ENCODE results near the gene RBKS. TPM values are rescaled to one million over a fixed set of nuclear protein-coding genes. Genes with fewer than 3 reads are reported as not detected.
"Not testable (repeated sequence)": the region's sequence is repeated elsewhere in the genome, so short reads cannot be mapped to it uniquely, and the experiment has no call there.

Gene RBKS
- total RNA-seq, 1 experiment from 2014 or later = 4.5 TPM

DNA sequence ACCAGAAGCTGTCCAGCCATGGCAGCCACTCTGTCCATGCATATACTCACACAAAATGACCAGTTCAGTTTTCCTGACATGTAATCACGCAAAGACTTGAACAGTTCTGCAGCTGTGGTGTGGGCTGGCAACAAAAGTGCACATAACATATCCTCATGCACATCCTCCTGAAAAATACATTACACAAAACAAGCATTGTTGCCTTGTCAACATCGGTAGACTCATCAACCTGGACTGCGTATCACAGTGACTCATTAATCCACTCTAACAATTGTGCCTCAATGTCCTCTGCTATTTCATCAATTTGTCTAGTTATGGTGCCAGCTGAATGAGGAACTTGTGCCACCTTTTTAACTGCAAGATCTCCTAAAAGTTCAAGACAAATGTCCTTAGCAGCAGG is 19.5 kb downstream of the RBKS start:
- Histone ChIP-seq H3K79me2 (ENCODE audit: low read depth) (no peaks in the 10 kb centered on the region), H3K4me2 (no peak overlapping the region), H3F3A (ENCODE audit: insufficient read depth, low read depth) (no peaks in the 10 kb centered on the region), H3K9me3 (ENCODE audit: insufficient read depth, low read depth) (peaks cover 2% of the 10 kb centered on the region), H3K27me3 (ENCODE audit: insufficient read depth, low read depth) (no peaks in the 10 kb centered on the region), H4K20me1 (ENCODE audit: insufficient read depth) (no peaks in the 10 kb centered on the region), H3K4me3 (no peak overlapping the region), H2AFZ (no peak overlapping the region), H3K9me2 (ENCODE audit: insufficient read depth) (no peaks in the 10 kb centered on the region), H3K36me3 (ENCODE audit: low read depth) (no peaks in the 10 kb centered on the region), H3K4me1 (replicated peaks; ENCODE audit: insufficient read depth) (no peaks in the 10 kb centered on the region), H3K27ac (no peak overlapping the region)
- POLR2A ChIA-PET (ENCODE audit: unreplicated experiment) = no interaction called here
- CTCF ChIA-PET = no interaction called here
- DNase-seq = no peak
- intact Hi-C loops (cut with micrococcal nuclease; ENCODE audit: unreplicated experiment) = no loop called here
- no TSS peak for BruUV-seq (replicated peaks)
- no peak for TF ChIP-seq EZH2 (IDR thresholded peaks at IDR 0.05; ENCODE audit: low read depth)
- TF ChIP-seq, protein P1, sequence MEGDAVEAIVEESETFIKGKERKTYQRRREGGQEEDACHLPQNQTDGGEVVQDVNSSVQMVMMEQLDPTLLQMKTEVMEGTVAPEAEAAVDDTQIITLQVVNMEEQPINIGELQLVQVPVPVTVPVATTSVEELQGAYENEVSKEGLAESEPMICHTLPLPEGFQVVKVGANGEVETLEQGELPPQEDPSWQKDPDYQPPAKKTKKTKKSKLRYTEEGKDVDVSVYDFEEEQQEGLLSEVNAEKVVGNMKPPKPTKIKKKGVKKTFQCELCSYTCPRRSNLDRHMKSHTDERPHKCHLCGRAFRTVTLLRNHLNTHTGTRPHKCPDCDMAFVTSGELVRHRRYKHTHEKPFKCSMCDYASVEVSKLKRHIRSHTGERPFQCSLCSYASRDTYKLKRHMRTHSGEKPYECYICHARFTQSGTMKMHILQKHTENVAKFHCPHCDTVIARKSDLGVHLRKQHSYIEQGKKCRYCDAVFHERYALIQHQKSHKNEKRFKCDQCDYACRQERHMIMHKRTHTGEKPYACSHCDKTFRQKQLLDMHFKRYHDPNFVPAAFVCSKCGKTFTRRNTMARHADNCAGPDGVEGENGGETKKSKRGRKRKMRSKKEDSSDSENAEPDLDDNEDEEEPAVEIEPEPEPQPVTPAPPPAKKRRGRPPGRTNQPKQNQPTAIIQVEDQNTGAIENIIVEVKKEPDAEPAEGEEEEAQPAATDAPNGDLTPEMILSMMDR (conservative IDR thresholded peaks at IDR 0.05) = no peak

DNA sequence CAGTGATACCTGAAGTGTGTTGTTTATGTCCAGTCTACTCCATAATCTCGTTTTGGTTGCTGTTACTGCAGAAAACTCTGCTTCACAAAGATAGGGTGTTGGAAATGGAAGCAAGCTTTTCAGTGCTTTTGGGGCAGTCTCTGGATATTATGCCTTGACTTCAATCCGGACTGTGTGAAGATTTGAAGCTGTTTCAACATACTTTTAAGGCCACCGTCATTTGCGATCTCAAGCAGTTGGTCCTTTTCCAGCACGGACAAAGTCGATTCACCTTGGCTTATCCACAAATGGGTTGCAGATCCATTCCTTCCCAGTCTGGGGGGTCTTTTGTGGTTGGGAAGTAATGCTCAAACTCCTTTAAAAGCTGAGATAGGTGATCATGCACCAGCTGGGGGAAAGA is 20.4 kb downstream of the RBKS start:
- Histone ChIP-seq H3K36me3 (ENCODE audit: low read depth) (no peaks in the 10 kb centered on the region), H3K9me2 (ENCODE audit: insufficient read depth) (no peaks in the 10 kb centered on the region), H3K4me1 (replicated peaks; ENCODE audit: insufficient read depth) (peaks cover 2% of the 10 kb centered on the region), H3K79me2 (ENCODE audit: low read depth) (no peaks in the 10 kb centered on the region), H4K20me1 (ENCODE audit: insufficient read depth) (no peaks in the 10 kb centered on the region), H3K9me3 (ENCODE audit: insufficient read depth, low read depth) (no peaks in the 10 kb centered on the region; the same call in 1 of the 2 replicates), H3K4me3 (no peak overlapping the region), H2AFZ (no peak overlapping the region), H3F3A (ENCODE audit: insufficient read depth, low read depth) (no peaks in the 10 kb centered on the region), H3K27me3 (ENCODE audit: insufficient read depth, low read depth) (no peaks in the 10 kb centered on the region), H3K4me2 (no peak overlapping the region), H3K27ac (no peak overlapping the region)
- ChIA-PET CTCF (no interaction called here), POLR2A (ENCODE audit: unreplicated experiment) (no interaction called here)
- DNase-seq = no peak
- intact Hi-C loops (cut with micrococcal nuclease; ENCODE audit: unreplicated experiment) = no loop called here
- TF ChIP-seq, protein P1 (conservative IDR thresholded peaks at IDR 0.05) = no peak
- TF ChIP-seq EZH2 (IDR thresholded peaks at IDR 0.05; ENCODE audit: low read depth) = no peak
- BruUV-seq (replicated peaks) = no TSS peak

DNA sequence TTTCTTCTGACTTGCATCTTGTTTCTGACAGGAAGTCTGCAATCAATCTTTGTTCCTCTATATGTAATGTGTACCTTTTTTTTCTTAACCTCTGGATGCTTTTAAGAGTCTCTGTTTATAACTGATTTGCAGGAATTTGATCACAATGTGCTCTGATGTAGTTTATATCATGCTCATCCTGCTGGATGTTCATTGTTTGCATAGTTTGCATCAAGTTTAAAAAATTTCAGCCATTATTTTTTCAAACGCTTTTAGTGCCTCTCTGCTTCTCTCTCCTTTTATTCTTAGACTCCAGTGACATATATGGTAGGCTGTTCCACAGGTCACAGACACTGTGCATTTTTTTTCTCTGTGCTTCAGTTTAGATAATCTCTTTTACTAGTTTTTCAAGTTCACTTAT is 23.9 kb downstream of the RBKS start:
- Histone ChIP-seq H2AFZ (no peak overlapping the region), H4K20me1 (ENCODE audit: insufficient read depth) (no peaks in the 10 kb centered on the region), H3K9me3 (ENCODE audit: insufficient read depth, low read depth) (no peaks in the 10 kb centered on the region), H3F3A (ENCODE audit: insufficient read depth, low read depth) (no peaks in the 10 kb centered on the region; the same call in 1 of the 2 replicates), H3K36me3 (ENCODE audit: low read depth) (no peaks in the 10 kb centered on the region), H3K4me1 (replicated peaks; ENCODE audit: insufficient read depth) (peaks cover 10% of the 10 kb centered on the region), H3K4me3 (no peak overlapping the region), H3K27me3 (ENCODE audit: insufficient read depth, low read depth) (no peaks in the 10 kb centered on the region), H3K27ac (no peak overlapping the region), H3K9me2 (ENCODE audit: insufficient read depth) (no peaks in the 10 kb centered on the region), H3K79me2 (ENCODE audit: low read depth) (no peaks in the 10 kb centered on the region), H3K4me2 (no peak overlapping the region)
- no TSS peak for BruUV-seq (replicated peaks)
- intact Hi-C loops (cut with micrococcal nuclease; ENCODE audit: unreplicated experiment) = no loop called here
- TF ChIP-seq EZH2 (IDR thresholded peaks at IDR 0.05; ENCODE audit: low read depth) = no peak
- TF ChIP-seq, protein P1 (conservative IDR thresholded peaks at IDR 0.05) = no peak
- ChIA-PET CTCF (no interaction called here), POLR2A (ENCODE audit: unreplicated experiment) (no interaction called here)
- no peak for DNase-seq

DNA sequence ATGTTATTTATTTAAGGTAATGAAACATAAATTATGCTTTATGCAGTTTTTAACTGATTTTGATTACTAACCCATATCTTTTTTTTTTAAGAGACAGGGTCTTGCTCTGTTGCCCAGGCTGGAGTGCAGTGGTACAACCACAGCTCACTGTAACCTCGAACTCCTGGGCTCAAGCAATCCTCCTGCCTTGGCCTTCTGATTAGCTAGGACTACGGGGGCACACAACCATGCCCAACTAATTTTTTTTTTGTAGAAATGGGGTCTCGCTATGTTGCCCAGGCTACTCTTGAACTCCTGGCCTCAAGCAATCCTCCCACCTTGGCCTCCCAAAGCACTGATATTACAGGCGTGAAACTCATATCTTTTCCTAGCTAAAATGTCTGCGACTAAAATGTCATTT is 26.2 kb downstream of the RBKS start:
- H3F3A ChIP-seq (ENCODE audit: insufficient read depth, low read depth); H3K27me3 ChIP-seq (ENCODE audit: insufficient read depth, low read depth); H3K79me2 ChIP-seq (ENCODE audit: low read depth); H3K4me2 ChIP-seq; H3K27ac ChIP-seq; H3K36me3 ChIP-seq (ENCODE audit: low read depth); DNase-seq; H4K20me1 ChIP-seq (ENCODE audit: insufficient read depth); CTCF ChIA-PET; H3K4me3 ChIP-seq; H3K9me2 ChIP-seq (ENCODE audit: insufficient read depth); POLR2A ChIA-PET (ENCODE audit: unreplicated experiment); H2AFZ ChIP-seq; H3K9me3 ChIP-seq (ENCODE audit: insufficient read depth, low read depth); BruUV-seq (replicated peaks); intact Hi-C loops (cut with micrococcal nuclease; ENCODE audit: unreplicated experiment): not testable (repeated sequence)
- H3K4me1 ChIP-seq (replicated peaks; ENCODE audit: insufficient read depth) = peaks cover 24% of the 10 kb centered on the region

Data from PC-9 (cell line).